ENCODE data around the gene FGF11.

FGF11 gene

DNA sequence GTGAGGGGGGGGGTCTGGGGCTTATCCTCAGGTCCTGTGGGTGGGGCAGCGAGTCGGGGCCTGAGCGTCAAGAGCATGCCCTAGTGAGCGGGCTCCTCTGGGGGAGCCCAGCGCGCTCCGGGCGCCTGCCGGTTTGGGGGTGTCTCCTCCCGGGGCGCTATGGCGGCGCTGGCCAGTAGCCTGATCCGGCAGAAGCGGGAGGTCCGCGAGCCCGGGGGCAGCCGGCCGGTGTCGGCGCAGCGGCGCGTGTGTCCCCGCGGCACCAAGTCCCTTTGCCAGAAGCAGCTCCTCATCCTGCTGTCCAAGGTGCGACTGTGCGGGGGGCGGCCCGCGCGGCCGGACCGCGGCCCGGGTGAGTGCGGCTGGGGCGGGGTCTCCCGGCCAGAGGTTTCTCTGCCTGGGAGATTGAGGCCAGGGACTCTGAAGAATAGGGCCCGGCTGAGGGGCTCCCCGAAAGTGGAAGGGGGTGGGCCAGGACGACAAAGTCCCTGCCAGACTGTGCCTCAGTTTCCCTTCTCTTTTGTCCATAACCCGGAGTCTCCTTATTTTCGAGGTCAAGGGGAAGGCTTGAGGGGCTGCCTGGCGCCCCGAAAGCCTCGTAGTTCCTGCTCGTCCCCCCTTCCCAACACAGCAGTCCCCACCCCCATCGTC, at the start of gene FGF11:
TSS of gene FGF11 (plus strand) at position 51 of the 651 bp plus-strand sequence. CDS start at position 160, 109 bp downstream.
- no peak for DNase-seq

DNA sequence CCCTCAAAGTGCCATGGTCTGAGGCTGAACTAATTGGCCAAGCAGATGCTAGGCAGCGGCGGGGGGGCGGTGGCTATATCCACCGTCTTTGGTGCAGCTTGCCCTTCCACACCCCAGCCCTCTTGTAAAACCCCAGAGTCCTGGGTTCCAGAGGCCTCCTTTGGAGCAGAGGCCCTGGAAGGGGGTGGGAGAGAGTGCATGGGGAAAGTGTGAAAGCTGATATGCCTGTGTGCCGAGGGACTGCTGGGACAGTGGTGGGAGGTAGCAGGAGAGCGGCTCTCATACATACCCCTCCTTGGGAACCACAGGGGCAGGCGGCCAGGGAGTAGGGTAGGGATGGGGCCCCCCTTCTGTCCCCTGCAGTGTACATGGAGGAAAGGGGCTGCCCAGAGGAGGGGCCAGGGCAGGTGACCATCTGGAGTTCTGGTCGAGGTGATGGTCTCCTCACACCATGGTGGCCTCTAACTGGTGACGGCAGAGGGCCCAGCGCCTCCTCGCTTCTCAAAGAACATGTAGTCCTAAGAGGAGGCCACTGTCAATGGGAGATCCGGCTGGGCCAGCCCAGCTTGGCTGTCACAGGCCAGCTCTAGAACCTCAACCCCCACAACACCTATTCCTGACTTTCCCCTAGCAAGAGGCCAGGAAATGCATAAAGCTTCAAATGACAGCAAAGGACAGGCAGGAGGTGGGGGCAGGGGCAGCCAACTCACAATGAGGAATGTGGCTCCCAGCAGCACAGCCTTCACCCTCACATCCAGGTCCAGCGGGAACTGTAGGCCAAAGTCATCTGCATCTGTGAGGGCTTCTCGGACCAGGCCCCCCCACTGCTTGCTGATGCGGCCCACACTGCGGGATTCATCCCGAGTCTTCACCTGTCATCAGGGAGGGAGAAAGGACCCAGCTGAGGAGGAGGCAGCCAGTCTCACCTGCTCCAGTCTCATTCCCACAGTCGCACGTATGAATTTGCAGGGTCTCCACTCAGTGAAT, 49.1 kb upstream of the FGF11 start:
- DNase-seq = no peak

DNA sequence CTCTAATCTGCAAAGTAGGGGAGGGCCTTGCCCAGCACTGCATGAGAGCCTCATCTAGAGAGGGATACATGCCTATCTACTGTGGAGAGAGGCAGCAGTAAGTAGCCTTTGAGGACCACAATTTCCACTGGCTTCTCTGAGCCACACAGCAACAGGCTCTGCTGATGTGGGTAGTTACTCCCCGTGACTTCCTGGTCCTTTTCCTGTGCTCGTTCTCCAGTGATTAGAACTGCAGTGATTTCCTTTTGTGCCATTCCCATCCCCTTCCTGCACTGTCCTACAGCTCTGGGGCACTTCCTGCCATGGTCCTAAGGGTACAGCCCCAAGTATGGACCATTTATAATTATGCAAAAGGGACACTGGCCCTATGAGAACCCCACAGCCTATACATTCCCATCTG, 48.0 kb upstream of the FGF11 start:
- no peak for DNase-seq

DNA sequence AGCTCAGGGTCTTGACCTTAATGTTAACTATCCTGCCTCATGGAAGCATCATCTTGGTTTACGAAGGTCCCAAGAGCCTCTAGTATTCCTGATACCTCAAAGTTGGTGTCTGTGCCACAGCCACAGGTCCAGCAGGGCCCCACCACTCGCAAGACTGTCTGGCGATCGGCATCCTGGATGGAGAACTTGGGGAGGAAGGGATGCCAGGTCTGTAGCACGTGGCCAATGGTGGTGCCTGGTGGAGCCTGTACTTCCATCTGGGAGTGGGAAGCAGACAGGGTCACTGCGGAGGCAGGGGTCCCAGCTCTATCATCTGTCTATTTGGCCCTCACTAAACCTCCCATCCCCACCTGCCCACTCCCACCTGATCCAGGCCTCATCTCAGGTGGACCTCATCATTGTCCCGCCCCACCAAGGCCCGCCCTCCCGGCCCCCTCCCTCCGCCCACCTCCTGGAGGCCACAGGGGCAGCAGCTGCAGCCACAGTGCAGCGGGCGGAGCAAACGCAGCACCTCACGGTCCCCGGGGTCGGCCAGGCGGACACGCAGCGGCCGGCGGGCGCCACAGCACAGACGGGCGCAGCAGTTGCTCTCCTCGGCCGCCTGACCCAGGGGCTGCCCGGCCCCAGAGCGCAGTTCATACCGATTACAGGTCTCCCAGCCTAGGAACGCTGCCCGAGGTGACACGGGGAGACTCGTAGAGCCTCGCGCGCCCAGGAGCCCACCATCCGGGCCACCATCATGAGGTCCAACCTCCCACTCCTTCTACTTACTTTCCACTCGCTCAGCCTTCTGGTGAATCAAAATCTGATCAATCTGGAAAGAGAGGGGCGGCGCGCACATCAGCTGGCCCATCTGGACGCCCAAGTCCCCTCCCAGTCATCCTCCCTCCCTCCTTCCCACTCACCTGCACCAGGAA, 46.4 kb upstream of the FGF11 start:
- no peak for DNase-seq

DNA sequence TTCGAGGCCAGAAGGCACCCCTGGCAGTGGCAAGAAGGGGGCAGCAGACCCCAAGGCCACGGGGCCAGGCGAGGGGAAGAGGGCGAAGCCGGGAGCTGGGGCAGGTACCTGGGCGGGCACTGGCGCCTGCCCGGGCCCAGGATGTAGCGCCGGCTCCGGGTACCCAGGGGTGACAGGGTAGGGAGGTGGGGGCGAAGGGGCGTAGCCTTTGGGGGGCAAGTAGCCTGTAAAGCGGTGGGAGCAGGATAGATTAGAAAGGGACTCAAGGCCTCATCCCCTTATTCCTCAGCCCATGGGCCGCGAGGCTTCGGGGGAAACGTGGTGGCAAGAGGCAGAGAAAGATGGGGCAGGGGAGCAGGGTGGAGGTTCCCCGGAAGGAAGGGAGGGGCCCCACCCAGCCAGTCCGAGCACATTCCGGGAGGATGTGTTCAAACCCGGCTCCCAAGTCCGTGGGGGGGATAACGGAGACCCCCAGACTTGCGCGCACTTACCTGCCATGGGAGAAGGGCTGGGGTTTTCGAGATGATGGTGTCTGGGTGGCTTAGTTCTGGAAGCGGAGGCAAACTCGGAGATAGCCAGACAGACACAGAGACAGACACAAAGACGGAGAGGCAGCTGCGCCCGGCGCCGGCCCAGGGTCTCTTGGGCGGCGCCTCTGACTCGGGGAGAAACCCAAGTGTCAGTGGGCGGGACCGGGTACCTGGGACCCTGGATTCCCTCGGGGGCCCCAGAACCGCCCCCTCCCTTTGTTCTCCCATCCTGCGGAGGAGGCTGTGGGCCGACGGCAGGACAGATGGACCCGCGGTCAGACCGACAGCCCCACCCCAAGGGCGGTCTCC, 45.5 kb upstream of the FGF11 start:
- peak; percentile 50 for DNase-seq

DNA sequence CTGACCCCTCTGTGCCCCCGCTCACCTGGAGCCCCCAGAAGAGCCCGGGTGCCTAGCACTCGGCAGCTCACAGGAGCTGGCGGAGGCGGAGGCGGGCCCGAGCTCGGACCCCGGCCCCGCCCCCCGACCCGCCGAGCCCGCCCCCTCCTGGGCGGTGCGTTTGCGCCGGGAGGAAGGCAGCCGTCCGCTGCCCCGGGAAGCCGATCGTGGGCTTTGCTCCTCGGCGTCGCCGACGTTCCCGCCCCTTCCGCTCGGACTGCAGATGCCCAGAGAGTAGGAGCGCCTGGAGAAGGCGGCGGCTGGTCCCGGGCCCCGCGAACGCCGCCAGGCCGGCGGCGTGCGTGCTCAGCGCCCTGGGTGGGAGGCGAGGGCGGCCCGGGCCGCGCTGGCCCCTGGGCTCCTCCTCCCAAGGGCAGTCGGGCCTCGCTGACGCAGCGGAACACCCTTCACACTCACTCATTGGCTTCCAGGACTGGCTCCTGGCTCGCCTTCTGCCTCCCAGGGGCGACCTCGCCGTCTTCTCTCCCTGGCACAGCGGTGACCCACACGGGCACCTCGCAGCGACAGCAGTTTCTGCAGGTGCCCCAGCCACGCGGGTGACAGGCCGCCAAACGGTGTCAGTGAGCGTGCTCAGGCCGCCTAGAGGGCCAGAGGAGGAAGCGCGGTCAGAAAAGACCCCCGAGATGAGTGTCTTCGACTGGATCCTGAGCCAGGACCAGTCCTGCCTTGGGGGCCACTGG, 44.7 kb upstream of the FGF11 start, which contains the start of gene PLSCR3:
TSS of gene PLSCR3 (minus strand) at position 74 of the 740 bp plus-strand sequence. CDS start 415 bp downstream, outside the sequence.
- peak; percentile 60 for DNase-seq

DNA sequence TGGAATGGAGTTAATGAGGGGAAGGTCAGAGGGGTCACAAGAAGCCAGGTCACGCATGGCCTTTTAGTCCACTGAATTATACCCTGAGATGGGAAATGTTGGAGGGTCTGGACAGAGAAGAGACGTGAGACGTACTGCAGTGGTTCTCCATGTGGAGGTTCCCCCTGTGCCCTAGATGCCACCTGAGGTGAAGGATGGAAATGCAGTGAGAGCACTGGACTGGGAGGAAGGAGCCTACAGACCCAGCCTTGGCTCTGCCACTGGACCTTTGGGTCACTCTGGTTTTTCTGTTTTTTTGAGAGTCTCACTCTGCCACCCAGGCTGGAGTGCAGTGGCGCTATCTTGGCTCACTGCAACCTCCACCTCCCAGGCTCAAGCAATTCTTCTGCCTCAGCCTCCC, 43.2 kb upstream of the FGF11 start:
- no peak for DNase-seq

DNA sequence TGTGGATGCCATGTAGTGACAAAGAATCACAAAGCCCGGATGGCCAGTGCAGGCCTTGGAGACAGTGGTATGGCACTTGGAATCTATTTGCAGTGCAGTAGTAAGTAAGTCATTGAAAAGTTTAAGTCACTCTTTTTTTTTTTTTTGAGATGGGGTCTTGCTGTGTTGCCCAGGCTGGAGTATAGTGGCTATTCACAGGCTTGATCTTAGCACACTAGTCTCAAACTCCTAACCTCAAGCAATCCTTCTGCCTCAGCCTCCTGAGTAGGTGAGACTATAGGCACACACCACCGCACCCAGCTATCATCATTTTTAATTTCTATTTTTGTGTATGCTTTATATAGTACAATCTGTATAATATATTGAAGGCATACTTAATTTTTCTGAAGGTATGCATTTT, 40.7 kb upstream of the FGF11 start:
- no peak for DNase-seq

DNA sequence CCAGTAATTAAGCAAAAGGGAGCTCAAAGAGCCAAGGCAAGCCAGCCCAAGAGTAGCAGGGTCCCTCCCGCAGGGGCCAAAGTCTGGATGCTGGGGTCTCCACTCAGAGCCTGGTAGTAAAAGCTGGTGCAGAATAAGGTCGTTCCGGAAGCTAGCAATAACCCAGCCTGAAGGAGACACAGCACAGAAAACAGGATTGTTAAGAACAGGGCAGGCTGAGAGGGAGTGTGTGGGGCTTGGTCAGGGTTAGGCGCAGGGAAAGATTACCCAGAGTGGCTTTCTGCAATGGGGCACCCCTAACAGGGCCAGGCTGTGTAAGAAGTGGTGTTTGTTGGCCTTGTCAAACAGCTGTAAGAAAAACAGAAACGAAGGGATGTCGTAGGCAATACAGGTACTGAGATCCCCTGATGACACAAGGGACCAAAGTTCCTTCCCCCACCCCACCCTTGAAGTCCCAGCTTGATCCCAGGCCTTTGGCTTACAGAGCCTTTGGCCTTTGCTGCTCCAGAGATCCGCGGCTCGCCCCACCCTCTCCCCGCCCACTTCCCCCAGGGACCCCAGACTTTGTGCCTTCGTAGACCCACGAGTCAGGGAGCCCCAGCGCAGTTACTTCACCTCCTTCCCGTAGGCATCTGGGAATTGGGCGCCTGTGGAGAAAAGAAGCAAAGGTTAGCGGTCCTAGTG, 36.1 kb upstream of the FGF11 start:
- DNase-seq = peak; percentile 54

DNA sequence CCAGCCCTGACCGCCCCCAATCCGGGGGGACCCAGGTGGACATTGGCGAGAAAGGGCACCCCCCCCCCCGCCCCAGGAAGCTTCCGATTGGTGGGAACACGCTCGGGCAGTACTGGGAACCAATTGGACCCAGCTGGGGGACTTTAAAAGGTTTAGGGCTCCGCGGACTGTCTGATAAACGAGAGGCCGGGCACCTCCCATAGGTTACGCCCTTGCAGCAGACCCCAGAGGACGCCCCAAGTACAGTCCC, 35.7 kb upstream of the FGF11 start:
- DNase-seq = peak; percentile 76

DNA sequence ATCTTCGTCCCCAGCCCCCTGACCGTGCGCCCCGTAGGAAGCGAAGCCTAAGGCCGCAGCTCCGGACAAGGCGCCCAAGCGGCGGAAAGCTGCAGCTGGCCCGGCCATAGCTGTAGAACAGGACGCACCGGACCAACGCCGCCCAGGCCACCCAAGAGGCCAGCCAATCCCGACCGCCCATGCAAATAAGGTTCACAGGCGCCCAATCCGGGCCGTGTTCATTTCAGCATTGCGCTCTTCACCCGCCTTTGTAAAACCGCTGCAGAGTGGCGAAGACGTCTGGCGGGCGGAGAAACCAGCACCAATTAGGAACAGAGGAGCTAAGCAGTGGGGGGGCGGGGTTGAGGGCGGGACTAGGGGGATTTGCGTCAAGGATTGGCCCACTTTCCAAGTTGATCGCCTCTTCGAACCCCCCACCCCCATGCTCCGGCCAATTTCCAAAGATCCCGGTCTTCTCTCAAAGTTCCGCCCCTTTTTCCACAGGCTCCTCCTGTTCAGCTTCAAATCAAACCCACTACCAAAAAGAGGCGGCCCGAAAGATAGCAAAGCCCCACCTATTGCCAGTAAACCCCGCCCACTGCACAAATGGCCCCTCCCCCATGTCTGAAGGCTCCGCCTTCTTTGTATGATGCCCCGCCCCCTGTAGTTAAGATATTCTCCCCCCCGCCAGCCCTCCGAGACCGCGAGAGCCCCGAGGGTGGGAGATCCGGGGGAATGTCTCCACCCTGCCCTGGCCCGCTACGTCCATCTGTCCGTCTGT, 35.2 kb upstream of the FGF11 start, which contains the start of gene TMEM256:
TSS of gene TMEM256 (minus strand) at position 121 of the 760 bp plus-strand sequence. CDS start at position 108, 13 bp downstream.
- peak; percentile 96 for DNase-seq

DNA sequence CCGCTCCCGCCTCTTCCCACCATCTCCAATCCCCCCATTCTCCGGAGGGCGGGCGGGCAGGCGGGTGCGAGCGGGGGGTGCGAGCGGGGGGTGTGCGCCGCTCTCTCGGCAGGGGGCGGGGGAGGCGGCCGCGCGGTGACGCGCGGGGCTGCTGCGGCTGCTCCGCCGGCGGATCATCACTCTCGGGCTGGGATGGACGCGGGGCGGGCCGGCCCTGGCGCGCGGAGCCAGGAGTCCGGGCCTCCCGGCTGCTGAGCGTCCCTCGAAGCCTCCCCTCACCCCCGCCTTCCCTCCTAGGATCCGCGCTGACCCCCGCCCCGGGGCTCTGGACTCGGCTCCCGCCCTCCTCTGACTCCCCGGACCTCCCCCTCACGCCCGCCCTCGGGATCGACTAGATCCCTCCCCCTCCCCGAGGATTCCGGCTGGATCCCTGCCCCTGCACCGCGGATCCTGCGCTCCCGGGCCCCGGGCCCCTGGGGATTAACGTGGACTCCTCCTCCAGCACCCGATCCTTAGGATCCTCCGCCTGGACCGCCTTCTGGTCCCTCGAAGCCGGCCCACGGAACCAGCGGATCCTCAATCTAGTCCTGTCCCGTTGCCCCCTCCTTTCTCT, 34.5 kb upstream of the FGF11 start:
- peak; percentile 8 for DNase-seq

DNA sequence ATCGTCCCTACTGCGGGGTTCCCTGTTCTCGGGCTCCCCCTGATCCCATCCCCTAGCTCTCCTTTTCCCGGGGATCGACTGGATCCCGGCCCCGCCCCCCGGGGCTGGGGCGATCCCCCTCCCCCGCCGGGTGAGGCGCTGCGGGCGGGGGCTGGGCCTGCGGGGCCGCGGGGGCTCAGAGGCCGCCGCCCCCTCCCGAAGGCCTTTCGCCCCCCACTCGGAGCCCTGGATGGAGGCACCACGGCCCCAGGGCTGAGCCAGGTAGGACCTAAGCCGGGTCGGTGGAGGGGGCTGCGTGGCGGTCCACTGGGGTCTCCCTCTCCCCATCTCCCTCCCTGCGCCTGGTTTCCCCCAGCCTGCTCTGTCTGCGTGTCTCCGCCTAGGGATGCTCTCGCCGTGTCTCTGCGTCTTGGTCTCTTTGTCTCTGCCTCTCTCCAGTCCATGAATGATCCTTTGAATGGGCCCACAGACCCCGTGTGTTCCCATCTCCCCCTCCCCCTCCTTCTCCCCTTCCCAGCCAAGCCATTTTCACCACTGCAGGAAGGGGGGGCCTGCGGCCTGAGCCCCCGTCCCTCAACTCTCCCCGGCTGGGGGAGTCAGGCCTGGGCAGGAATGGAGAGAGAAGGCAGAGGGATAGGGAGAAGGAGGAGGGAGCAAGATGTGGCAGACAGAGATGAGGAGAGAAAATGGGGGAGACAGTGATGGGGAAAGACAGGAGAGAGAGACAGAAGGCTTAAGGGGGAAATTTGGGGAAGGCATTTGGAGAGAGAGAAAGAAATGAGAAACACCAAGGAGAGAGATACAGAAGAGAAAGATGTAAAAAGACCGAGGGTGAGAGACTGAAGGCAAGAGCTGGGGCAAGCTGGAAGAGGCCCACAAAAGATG, 33.7 kb upstream of the FGF11 start:
- no peak for DNase-seq

DNA sequence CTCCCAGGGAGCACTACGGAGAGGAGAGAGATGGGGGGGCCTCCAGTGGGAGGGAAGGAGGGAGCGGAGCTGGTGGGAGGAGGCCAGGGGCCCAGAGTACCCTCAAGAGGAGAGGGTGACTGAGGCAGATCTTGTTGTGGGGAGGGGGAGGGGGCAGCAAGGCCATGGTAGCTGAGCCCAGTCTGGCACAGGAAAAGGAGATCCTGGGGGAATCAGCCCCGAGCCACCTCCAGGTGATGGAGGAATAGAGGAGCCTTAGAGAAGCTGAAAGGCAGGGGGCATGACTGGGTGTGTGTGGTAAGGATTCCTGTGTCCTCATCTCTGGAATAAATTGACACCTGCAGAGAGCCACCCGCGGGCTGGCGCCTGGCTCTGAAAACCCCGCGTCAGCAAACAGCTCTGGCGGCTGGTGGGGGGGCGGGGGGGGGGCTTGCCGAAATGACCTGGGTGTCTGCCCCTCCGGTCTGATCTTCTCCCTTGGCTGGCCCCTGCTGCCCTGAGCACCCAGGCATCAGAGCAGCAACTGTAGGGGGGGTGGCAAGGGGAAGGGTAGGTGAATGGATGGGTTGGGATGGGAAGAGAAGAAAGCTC, 33.0 kb upstream of the FGF11 start:
- DNase-seq = no peak

DNA sequence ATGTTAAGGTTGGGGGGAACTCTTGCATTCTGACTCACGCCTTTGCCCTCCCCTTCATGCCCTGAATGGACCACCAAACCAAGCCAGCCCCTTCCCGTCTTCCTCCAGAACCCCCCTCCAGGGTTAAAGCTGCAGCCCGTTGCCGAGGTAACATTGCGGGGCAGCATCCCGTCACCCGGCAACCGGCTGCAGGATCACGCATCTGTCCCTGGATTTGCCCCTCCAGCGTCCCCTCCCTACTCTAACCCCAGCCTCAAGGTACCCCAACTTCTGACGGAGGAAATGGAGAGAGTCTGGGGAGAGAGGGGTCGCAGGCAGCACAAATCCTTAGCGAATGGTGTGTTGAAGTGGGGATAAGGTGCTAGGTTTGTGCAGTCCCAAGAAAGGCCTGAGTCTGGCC, 32.2 kb upstream of the FGF11 start:
- DNase-seq = no peak

DNA sequence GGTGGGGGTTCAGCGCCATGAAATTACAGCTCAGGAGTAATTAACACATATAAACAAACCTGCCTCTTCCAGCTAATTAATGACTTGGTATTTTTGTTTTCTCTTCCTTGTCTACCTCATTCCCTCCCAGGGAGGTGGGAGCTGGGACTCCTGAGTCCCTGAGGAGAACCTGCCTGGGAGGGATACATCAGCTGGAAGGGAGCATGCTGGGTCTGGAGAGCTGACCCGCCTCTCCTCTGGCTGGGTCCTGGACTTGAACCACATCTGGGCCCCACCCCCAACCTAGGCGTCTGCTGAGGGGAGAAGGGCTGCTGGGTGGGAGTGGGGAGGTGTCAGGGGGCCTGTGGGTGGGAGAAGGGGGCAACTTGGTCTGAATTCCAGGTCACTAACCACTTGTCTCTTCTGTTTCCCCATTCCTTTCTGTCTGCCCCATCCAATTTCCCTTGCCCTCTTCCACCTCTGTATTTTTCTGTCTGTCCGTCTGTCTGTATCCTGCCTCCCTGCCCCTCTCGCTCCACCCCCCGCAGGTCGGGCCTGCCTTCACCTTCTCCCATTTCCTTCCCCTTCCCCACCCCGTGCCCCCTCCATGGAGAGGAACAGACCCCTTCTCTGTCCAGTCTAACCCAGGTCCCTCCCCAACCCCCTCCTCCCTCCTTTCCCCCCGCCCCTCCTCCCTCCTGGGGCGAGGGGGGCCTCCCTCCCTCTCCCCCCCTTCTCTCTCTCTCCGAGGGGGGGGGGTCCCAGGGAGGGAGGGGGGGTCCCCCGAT, 31.6 kb upstream of the FGF11 start, which contains the start of gene NLGN2:
TSS of gene NLGN2 (plus strand) at position 361 of the 767 bp plus-strand sequence. CDS start 411 bp downstream, outside the sequence.
- no peak for DNase-seq

DNA sequence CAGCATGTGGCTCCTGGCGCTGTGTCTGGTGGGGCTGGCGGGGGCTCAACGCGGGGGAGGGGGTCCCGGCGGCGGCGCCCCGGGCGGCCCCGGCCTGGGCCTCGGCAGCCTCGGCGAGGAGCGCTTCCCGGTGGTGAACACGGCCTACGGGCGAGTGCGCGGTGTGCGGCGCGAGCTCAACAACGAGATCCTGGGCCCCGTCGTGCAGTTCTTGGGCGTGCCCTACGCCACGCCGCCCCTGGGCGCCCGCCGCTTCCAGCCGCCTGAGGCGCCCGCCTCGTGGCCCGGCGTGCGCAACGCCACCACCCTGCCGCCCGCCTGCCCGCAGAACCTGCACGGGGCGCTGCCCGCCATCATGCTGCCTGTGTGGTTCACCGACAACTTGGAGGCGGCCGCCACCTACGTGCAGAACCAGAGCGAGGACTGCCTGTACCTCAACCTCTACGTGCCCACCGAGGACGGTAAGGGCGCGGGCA, 31.0 kb upstream of the FGF11 start:
- no peak for DNase-seq
